ENCODE measurements around the gene FIBP.

The FIBP gene

DNA sequence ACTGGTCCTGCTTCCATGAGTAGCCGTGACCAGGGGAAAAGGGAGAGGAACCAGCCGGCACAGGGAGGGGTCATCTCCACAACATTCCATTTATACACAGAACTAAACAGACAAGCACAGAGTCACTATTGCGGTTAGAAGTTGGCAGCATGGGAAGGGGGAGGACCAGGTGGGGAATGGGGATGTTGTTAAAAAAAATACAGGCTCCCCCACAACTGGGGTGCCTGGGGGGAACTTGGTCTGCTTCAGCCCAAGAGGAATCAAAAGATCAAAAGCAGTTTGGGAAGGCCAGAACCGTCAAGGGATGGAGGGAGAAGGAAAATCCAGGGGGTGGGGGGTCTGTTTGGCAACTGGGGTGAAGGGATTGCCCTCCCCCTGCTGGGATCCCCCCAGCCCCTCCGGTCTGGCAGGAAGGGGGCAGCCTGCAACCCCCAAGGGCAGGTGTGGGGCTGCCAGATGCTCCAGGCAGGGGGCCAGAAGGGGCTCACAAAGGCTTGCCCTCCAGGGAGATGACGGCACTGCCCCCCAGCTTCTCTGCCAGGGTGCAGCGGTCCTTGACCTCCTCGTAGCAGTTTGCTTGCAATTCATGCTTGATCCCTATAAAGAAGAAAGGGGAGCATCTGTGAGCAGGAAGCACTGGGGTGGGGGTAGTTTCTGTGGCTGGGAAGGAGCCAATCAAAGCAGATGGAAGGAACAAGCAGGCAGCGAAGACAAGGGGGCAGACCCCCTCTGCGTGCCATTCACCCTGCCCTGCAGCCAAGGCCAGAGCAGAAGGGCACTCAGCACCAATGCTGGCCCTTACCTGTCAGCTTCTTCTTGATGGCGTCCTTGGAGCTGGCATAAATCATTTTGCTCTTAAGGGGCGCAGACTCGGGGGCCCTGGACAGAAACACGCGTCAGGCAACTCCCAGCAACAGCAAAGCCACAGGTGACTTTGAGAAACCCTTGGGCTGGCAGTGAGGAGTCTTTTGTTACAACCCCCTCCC, 33.1 kb downstream of the FIBP start:
- H3K4me3 ChIP-seq (IDR thresholded peaks at IDR 0.05; ENCODE audit: insufficient read depth, low read depth, low read length), result no peak overlapping the region
- peaks cover 20% of the 10 kb centered on the region for H3K4me1 ChIP-seq (ENCODE audit: low read depth, poor library complexity, severe bottlenecking)
- no peaks in the 10 kb centered on the region for H3K27me3 ChIP-seq (ENCODE audit: insufficient read depth, low read depth)
- no peak overlapping the region for H3K27ac ChIP-seq
- TF ChIP-seq, protein P1, sequence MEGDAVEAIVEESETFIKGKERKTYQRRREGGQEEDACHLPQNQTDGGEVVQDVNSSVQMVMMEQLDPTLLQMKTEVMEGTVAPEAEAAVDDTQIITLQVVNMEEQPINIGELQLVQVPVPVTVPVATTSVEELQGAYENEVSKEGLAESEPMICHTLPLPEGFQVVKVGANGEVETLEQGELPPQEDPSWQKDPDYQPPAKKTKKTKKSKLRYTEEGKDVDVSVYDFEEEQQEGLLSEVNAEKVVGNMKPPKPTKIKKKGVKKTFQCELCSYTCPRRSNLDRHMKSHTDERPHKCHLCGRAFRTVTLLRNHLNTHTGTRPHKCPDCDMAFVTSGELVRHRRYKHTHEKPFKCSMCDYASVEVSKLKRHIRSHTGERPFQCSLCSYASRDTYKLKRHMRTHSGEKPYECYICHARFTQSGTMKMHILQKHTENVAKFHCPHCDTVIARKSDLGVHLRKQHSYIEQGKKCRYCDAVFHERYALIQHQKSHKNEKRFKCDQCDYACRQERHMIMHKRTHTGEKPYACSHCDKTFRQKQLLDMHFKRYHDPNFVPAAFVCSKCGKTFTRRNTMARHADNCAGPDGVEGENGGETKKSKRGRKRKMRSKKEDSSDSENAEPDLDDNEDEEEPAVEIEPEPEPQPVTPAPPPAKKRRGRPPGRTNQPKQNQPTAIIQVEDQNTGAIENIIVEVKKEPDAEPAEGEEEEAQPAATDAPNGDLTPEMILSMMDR (conservative IDR thresholded peaks at IDR 0.05; ENCODE audit: low read depth, low read length), result no peak
- peaks cover 35% of the 10 kb centered on the region for H3K79me2 ChIP-seq (ENCODE audit: insufficient read depth, low read depth)
- no peak overlapping the region for H2AFZ ChIP-seq (ENCODE audit: low read depth)
- peaks cover 10% of the 10 kb centered on the region for H4K20me1 ChIP-seq (ENCODE audit: insufficient read depth)
- H3K36me3 ChIP-seq (ENCODE audit: insufficient read depth), result peaks cover 13% of the 10 kb centered on the region; the same call in 1 of the 2 replicates
- no peak overlapping the region; the same call in 1 of the 2 replicates for H3K4me2 ChIP-seq
- no peak overlapping the region for H3K9ac ChIP-seq

DNA sequence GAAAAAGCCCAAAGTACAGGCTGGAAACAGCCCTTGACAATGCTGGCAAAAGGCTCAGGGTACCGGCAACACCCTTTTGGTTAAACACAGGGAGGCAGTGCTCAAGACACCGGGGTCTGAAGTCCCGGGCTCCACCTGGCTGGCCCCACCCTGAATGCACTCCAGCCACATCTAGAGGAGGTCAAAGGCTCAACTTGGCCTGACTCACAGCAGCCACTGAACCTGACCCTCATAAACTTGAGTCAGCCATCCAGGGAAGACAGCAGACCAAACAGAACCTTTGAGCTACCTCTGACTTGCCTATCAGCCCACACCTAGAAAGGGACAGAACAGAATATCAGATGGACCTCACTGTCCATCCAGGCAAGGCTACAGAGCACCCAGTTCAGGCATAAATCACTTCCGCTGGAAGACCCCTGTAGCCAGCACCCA, 34.1 kb downstream of the FIBP start:
- H3K79me2 ChIP-seq (ENCODE audit: insufficient read depth, low read depth), result peaks cover 35% of the 10 kb centered on the region
- peaks cover 13% of the 10 kb centered on the region; the same call in 1 of the 2 replicates for H3K36me3 ChIP-seq (ENCODE audit: insufficient read depth)
- H3K27ac ChIP-seq, result no peak overlapping the region
- H3K4me1 ChIP-seq (ENCODE audit: low read depth, poor library complexity, severe bottlenecking), result peaks cover 20% of the 10 kb centered on the region
- H3K9ac ChIP-seq, result no peak overlapping the region
- TF ChIP-seq, protein P1 (conservative IDR thresholded peaks at IDR 0.05; ENCODE audit: low read depth, low read length), result no peak
- no peaks in the 10 kb centered on the region for H3K27me3 ChIP-seq (ENCODE audit: insufficient read depth, low read depth)
- H3K4me3 ChIP-seq (IDR thresholded peaks at IDR 0.05; ENCODE audit: insufficient read depth, low read depth, low read length), result no peak overlapping the region
- no peak overlapping the region for H2AFZ ChIP-seq (ENCODE audit: low read depth)
- H3K4me2 ChIP-seq, result no peak overlapping the region
- H4K20me1 ChIP-seq (ENCODE audit: insufficient read depth), result peaks cover 10% of the 10 kb centered on the region

DNA sequence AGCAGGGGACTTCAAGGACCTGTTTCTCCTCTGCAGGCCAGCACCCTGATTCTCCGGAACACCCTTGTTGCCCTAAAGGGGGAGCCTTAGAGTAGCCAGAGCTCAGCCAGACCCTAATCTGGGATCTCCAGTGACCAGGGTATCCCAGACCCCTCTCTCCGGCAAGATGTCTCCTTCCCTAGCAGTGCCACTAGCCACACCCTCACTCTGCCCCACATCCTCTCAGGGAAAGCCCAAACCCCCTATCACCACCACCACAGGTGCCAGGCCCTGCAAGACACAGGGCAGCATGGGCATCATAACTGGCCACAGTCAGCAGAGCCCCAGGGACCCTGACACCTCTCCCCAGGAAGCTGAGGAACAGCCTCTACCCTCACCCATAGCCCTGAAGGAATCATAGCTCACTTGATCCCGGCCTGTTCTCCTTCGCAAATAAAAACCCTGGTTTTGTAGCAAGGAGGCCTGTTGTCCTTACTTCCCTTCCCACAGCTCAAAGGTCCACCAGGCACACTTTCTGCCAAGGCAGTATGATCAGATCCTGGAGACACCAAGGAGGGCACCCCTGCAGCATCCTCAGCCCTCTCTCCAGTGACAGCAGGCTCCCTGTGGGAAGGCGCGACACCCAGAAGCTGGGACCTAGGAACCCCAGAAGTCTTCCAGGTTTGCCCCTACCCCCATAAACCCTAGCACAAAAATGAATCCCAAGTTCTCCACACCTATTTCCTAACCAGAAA, 34.9 kb downstream of the FIBP start:
- TF ChIP-seq, protein P1 (conservative IDR thresholded peaks at IDR 0.05; ENCODE audit: low read depth, low read length), result no peak
- peaks cover 13% of the 10 kb centered on the region; the same call in 1 of the 2 replicates for H3K36me3 ChIP-seq (ENCODE audit: insufficient read depth)
- no peak overlapping the region for H3K4me3 ChIP-seq (IDR thresholded peaks at IDR 0.05; ENCODE audit: insufficient read depth, low read depth, low read length)

DNA sequence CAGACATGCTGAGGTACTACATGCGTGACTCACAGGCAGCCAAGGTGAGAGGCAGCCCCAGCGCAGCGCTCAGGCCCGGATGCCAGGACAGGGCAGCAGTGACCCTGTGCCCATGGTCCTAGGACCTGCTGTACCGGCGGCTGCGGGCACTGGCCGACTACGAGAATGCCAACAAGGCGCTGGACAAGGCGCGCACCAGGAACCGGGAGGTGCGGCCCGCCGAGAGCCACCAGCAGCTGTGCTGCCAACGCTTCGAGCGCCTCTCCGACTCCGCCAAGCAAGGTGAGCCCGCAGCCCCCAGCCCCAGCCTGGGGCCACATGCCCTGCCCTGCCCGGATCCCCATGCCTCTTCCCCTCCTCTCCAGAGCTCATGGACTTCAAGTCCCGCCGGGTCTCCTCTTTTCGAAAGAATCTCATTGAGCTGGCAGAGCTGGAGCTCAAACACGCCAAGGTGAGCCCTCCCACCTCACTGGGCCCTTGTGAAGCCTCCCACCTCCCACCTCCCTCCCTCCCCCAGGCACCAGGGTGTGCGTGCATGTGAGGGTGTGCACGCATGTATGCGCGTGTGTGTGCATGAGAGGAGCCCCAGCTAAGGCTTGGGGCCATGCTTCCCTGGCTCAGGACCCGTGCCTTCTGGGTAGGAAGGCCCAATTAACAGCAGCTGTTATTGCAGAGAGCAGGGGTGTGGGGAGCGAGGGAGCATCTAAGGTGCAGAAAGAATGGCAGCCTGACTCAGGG, 35.6 kb downstream of the FIBP start:
- H4K20me1 ChIP-seq (ENCODE audit: insufficient read depth), result peaks cover 10% of the 10 kb centered on the region
- no peaks in the 10 kb centered on the region for H3K27me3 ChIP-seq (ENCODE audit: insufficient read depth, low read depth)
- peaks cover 15% of the 10 kb centered on the region for H3K4me1 ChIP-seq (ENCODE audit: low read depth, poor library complexity, severe bottlenecking)
- H3K4me2 ChIP-seq, result no peak overlapping the region
- TF ChIP-seq, protein P1 (conservative IDR thresholded peaks at IDR 0.05; ENCODE audit: low read depth, low read length), result no peak
- H3K9ac ChIP-seq, result no peak overlapping the region
- H3K36me3 ChIP-seq (ENCODE audit: insufficient read depth), result peaks cover 13% of the 10 kb centered on the region; the same call in 1 of the 2 replicates
- H3K79me2 ChIP-seq (ENCODE audit: insufficient read depth, low read depth), result peaks cover 34% of the 10 kb centered on the region
- no peak overlapping the region for H3K27ac ChIP-seq
- no peak overlapping the region for H2AFZ ChIP-seq (ENCODE audit: low read depth)
- no peak overlapping the region for H3K4me3 ChIP-seq (IDR thresholded peaks at IDR 0.05; ENCODE audit: insufficient read depth, low read depth, low read length)

More for the DNA sequence above, 34.9 kb downstream of the FIBP start:
- Histone ChIP-seq H3K27ac (no peak overlapping the region), H3K9ac (no peak overlapping the region), H3K27me3 (ENCODE audit: insufficient read depth, low read depth) (no peaks in the 10 kb centered on the region), H2AFZ (ENCODE audit: low read depth) (no peak overlapping the region), H3K4me1 (ENCODE audit: low read depth, poor library complexity, severe bottlenecking) (peaks cover 15% of the 10 kb centered on the region), H4K20me1 (ENCODE audit: insufficient read depth) (peaks cover 10% of the 10 kb centered on the region), H3K79me2 (ENCODE audit: insufficient read depth, low read depth) (peaks cover 35% of the 10 kb centered on the region), H3K4me2 (no peak overlapping the region)

All from KMS-11 (cell line).